HuH-7 (cell line): ENCODE results near the gene VAPB.

ENCODE experiments used
- DNase-seq: peaks from one replicate; pipeline ENCODE4 v3.0.0; 2011; ENCODE audit warnings: low spot score

VAPB gene

GRCh38 chr20:58483051-58483450, 94.0 kb downstream of the VAPB start:
- DNase-seq: no peak

GRCh38 chr20:58483470-58483869, 94.4 kb downstream of the VAPB start:
- no peak for DNase-seq

GRCh38 chr20:58485393-58485792, 96.4 kb downstream of the VAPB start:
- DNase-seq: no peak

GRCh38 chr20:58486207-58486606, 97.2 kb downstream of the VAPB start:
- no peak for DNase-seq

GRCh38 chr20:58492074-58492718, 103.2 kb downstream of the VAPB start:
- no peak for DNase-seq

GRCh38 chr20:58492795-58493524, 103.9 kb downstream of the VAPB start:
- no peak for DNase-seq

GRCh38 chr20:58494923-58495622, 106.0 kb downstream of the VAPB start:
- no peak for DNase-seq

- DNase-seq: no peak
Observed at GRCh38 chr20:58495623-58496428, 106.8 kb downstream of the VAPB start.

GRCh38 chr20:58496429-58496769, 107.4 kb downstream of the VAPB start:
- no peak for DNase-seq

GRCh38 chr20:58497076-58497641, 108.1 kb downstream of the VAPB start:
- no peak for DNase-seq

- no peak for DNase-seq
Observed at GRCh38 chr20:58497724-58498469, 108.9 kb downstream of the VAPB start.

GRCh38 chr20:58498470-58499068, 109.5 kb downstream of the VAPB start:
- DNase-seq: no peak

GRCh38 chr20:58500256-58500655, 111.2 kb downstream of the VAPB start:
- DNase-seq: no peak
